ENCODE measurements around the gene TARP.
"Not testable (repeated sequence)": the region's sequence is repeated elsewhere in the genome, so short reads cannot be mapped to it uniquely, and the experiment has no call there.

Gene TARP

GRCh38 chr7:38259157-38259556 is 14.3 kb downstream of the TARP start:
- not testable (repeated sequence) for DNase-seq

DNA sequence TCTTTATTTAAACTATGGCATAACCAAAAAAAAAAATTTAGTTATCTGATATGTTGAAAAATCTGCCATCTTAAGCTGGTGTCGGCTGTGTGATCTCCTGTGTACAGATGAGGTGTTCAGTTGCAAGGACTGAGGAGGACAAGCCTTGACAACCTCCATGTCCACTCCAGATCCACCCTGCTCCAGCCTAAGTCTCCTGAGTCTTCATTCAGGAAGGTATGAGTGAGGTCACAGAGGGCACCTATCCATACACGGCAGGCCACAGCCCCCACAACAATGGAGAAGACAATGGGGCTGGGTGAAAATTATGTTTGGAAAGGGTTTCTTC is 16.1 kb downstream of the TARP start:
- no peak for DNase-seq

GRCh38 chr7:38249849-38250248 is 23.6 kb downstream of the TARP start:
- not testable (repeated sequence) for DNase-seq

- no peak for DNase-seq
These were observed 25.3 kb downstream of the TARP start for GRCh38 chr7:38248069-38248567.

GRCh38 chr7:38245409-38245977 is 27.9 kb downstream of the TARP start:
- DNase-seq = no peak

DNA sequence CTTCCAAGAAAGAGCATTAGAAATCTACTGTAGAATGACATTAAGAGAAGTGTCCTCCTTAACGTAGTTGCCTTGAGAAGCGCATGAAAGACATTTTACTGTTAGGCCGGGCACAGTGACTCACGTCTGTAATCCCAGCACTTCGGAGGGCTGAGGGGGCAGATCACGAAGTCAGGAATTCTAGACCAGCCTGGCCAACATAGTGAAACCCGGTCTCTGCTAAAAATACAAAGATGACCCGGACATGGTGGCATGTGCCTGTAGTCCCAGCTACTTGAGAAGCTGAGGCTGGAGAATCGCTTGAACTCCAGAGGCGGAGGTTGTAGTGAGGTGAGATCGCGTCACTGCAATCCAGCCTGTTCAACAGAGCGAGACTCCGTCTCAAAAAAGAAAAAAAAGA is 28.9 kb downstream of the TARP start:
- no peak for DNase-seq

GRCh38 chr7:38243345-38243744 is 30.1 kb downstream of the TARP start:
- DNase-seq = not testable (repeated sequence)

GRCh38 chr7:38242814-38243213 is 30.6 kb downstream of the TARP start:
- DNase-seq = no peak

- DNase-seq = no peak
These were observed 32.4 kb downstream of the TARP start for GRCh38 chr7:38241071-38241470.

- DNase-seq = not testable (repeated sequence)
These were observed 34.3 kb downstream of the TARP start for GRCh38 chr7:38239129-38239528.

GRCh38 chr7:38235606-38236005 is 37.8 kb downstream of the TARP start:
- no peak for DNase-seq

GRCh38 chr7:38234759-38235158 is 38.7 kb downstream of the TARP start:
- not testable (repeated sequence) for DNase-seq

- DNase-seq = no peak
These were observed 40.7 kb downstream of the TARP start for GRCh38 chr7:38232502-38233366.

- no peak for DNase-seq
These were observed 43.4 kb downstream of the TARP start for GRCh38 chr7:38229884-38230642.

- DNase-seq = no peak
These were observed 44.0 kb downstream of the TARP start for GRCh38 chr7:38229386-38229785.

- DNase-seq = no peak
These were observed 49.0 kb downstream of the TARP start for GRCh38 chr7:38224392-38224791.

DNA sequence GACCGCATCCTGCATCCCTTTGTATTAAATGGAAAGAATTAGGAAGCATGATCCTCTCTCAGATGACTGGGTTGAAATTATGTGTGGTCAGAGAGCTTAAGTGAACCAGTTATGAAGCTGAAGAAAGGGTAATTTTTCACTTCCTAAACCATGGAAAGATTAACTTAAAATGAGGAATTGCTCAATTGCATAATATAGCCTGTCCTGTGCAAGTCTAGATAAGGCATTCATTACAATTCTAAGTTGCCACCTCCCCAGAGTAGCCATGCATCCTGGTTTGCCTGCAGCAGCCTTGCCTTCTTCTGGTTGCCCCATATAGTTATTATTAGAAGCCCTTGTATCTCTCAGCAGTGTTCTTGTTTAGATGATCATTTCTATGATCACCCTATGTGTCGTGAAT is 50.1 kb downstream of the TARP start:
- no peak for DNase-seq

DNA sequence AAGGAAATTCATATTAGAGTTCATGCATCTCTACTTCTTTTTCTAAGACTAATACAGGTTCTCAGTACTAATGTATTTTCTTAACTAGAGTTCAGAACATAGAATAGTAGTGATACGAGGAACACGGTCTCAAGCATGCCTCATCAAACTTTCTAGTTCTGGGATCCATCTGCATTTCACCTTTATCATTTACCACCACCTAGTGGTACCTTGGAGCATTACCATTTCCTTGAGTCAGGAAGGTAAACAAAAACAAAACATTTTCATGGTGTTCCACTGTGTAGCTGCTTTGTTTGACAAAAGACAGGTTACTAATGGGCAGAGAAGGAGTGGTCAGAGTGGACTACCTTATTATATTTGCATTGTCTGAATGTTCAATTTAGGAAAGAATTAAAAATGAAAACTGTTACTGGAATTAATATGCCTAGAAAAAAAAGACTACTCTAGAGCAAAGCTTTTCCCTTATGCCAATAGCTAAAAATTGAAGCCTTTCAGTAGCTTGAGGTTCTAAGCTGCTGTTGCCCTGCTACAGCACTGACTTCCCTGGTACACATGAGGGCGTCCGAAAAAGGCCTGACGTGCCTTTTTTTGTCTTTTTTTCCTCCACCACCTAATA is 50.8 kb downstream of the TARP start:
- peak; percentile 37 for DNase-seq

DNA sequence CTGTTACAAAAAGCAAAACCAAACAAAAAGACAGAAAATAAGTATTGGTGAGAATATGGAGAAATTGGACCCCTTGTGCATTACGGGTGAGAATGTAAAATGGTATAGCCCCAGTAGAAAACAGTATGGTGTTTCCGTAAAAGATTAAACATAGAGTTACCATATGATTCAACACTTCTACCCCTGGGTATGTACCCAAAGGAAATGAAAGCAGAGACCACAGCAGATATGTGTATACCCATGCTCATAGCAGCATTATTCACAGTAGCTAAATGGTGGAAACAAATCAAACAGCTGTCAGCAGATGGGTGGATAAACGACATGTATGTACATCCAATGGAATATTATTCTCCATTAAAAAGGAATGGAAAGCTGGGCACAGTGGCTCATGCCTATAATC is 53.0 kb downstream of the TARP start:
- no peak for DNase-seq

DNA sequence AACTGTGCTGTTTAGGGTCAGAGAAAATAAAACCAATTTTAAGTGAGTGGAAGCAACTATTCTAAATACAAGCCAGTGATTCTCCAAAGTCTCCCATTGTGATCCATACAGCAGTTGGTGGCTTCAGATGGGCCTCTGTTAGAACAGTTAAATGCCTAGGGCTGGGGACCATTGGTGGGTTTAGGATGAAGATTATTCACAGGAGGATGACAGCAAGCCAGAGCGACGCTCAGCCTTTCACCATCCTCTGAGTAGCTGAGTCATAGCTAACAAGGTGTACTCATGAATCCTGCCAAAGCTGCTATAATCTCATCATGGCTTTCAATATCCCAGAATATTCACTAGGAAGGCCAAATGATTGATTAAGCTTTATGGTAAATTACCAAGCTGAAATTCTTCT is 55.8 kb downstream of the TARP start:
- no peak for DNase-seq

DNA sequence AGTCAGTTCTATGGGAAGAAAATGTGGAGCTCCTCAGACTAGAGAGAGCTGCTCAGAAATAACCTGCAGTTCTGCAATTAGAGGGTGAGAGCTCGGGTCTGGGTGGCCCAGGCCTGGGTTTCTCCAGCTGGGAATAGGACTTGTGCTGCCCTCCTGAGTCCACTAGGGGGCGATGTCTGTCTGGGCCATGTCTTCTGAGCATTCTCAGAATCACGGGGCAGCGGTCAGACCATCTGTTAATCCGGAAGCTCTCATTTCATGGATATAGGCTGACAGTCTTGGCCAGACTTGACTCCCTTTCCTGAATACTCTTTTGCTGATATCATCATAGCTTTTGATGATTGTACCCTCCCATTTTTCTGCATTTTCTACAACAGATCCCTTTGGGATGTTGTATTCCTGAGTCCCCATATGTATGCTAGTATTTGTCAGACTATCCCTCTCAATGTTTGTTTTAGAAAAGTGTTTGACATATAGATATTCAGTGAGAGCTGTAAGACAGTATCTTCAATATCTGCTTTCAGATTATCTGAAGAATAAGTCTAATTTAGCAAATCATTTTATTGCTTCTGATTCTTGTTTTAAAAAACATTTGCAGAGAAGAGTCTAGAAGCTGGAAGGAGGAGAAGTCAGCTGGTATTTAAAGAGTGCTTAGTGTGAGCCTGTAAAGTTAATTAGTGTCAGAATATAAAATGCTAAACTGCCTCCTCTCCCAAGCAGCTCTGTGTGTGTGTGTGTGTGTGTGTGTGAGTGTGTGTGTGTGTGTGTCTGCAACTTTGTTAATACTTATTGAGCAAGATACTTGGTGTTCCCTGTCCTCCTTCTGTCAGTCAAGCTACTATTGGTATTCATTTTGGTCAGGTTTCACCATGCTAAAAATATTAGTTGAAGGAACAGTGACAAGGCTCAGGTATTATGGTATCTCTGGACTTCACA is 57.4 kb downstream of the TARP start:
- DNase-seq = peak; percentile 44

GRCh38 chr7:38215115-38215514 is 58.3 kb downstream of the TARP start:
- no peak for DNase-seq
